ENCODE measurements around the gene SRCIN1.
A peak's percentile ranks its signal among the peaks of the same experiment; 100 is the strongest.

The SRCIN1 gene

GRCh38 chr17:38558728-38559050 is 47.1 kb downstream of the SRCIN1 start:
- H3K4me3 ChIP-seq (ENCODE audit: low read depth, low read length): peak overlapping the region; percentile 38
- peak overlapping the region; percentile 62 for H3K27ac ChIP-seq
- no peak overlapping the region for H3K9ac ChIP-seq
- H3K27me3 ChIP-seq (ENCODE audit: control insufficient read depth, insufficient read depth, low read length): no peaks in the 10 kb centered on the region
- H3K9me3 ChIP-seq (ENCODE audit: control insufficient read depth, low read length): no peaks in the 10 kb centered on the region
- peaks cover 42% of the 10 kb centered on the region for H3K4me1 ChIP-seq
- no peaks in the 10 kb centered on the region for H3K79me2 ChIP-seq
- H2AFZ ChIP-seq: peak overlapping the region; percentile 92
- no peaks in the 10 kb centered on the region for H3K36me3 ChIP-seq (ENCODE audit: control insufficient read depth, insufficient read depth, low read length)
- H3K4me2 ChIP-seq (ENCODE audit: low read length): peak overlapping the region; percentile 52
- TF ChIP-seq CTCF (IDR thresholded peaks at IDR 0.05): no peak

GRCh38 chr17:38557836-38558727 is 47.7 kb downstream of the SRCIN1 start:
- Histone ChIP-seq H3K4me1 (peaks cover 42% of the 10 kb centered on the region), H3K79me2 (no peaks in the 10 kb centered on the region), H3K4me2 (ENCODE audit: low read length) (peak overlapping the region; percentile 52), H3K27ac (peak overlapping the region; percentile 62), H3K27me3 (ENCODE audit: control insufficient read depth, insufficient read depth, low read length) (no peaks in the 10 kb centered on the region), H3K9ac (no peak overlapping the region), H3K9me3 (ENCODE audit: control insufficient read depth, low read length) (no peaks in the 10 kb centered on the region), H3K4me3 (ENCODE audit: low read depth, low read length) (peak overlapping the region; percentile 38), H2AFZ (peak overlapping the region; percentile 92), H3K36me3 (ENCODE audit: control insufficient read depth, insufficient read depth, low read length) (no peaks in the 10 kb centered on the region)
- TF ChIP-seq CTCF (IDR thresholded peaks at IDR 0.05): peak; percentile 87

GRCh38 chr17:38557396-38557795 is 48.4 kb downstream of the SRCIN1 start:
- H3K79me2 ChIP-seq: no peaks in the 10 kb centered on the region
- no peaks in the 10 kb centered on the region for H3K9me3 ChIP-seq (ENCODE audit: control insufficient read depth, low read length)
- no peak for TF ChIP-seq CTCF (IDR thresholded peaks at IDR 0.05)
- H3K36me3 ChIP-seq (ENCODE audit: control insufficient read depth, insufficient read depth, low read length): no peaks in the 10 kb centered on the region
- peak overlapping the region; percentile 92 for H2AFZ ChIP-seq
- no peak overlapping the region for H3K9ac ChIP-seq
- H3K27ac ChIP-seq: peak overlapping the region; percentile 62
- no peaks in the 10 kb centered on the region for H3K27me3 ChIP-seq (ENCODE audit: control insufficient read depth, insufficient read depth, low read length)
- H3K4me2 ChIP-seq (ENCODE audit: low read length): peak overlapping the region; percentile 52
- H3K4me3 ChIP-seq (ENCODE audit: low read depth, low read length): no peak overlapping the region
- peaks cover 42% of the 10 kb centered on the region for H3K4me1 ChIP-seq

GRCh38 chr17:38556239-38556638 is 49.5 kb downstream of the SRCIN1 start:
- H3K4me3 ChIP-seq (ENCODE audit: low read depth, low read length): no peak overlapping the region
- no peaks in the 10 kb centered on the region for H3K36me3 ChIP-seq (ENCODE audit: control insufficient read depth, insufficient read depth, low read length)
- no peak overlapping the region for H2AFZ ChIP-seq
- no peaks in the 10 kb centered on the region for H3K79me2 ChIP-seq
- H3K27me3 ChIP-seq (ENCODE audit: control insufficient read depth, insufficient read depth, low read length): no peaks in the 10 kb centered on the region
- peaks cover 42% of the 10 kb centered on the region for H3K4me1 ChIP-seq
- H3K27ac ChIP-seq: no peak overlapping the region
- no peak for TF ChIP-seq CTCF (IDR thresholded peaks at IDR 0.05)
- no peak overlapping the region for H3K9ac ChIP-seq
- no peaks in the 10 kb centered on the region for H3K9me3 ChIP-seq (ENCODE audit: control insufficient read depth, low read length)
- no peak overlapping the region for H3K4me2 ChIP-seq (ENCODE audit: low read length)
